Renal cortical epithelial cell (primary cell): ENCODE results near the gene PRKCA. TPM values are rescaled to one million over a fixed set of nuclear protein-coding genes. Genes with fewer than 3 reads are reported as not detected.
A peak's percentile ranks its signal among the peaks of the same experiment; 100 is the strongest.
"Not testable (repeated sequence)": the region's sequence is repeated elsewhere in the genome, so short reads cannot be mapped to it uniquely, and the experiment has no call there.

Source experiments
- DNase-seq: peaks from one replicate; pipeline ENCODE4 v3.0.0-alpha.2; 2011; ENCODE audit warnings: low read depth
- total RNA-seq: library from RNA; depleted of rRNA; stranded (reverse); fragments of >200 nt; gene quantifications from 2 replicates; pipeline ENCODE4 v1.2.3, GENCODE V29; 2014

PRKCA gene
- total RNA-seq, 1 donor from 2014 or later = 31.9 TPM

DNA sequence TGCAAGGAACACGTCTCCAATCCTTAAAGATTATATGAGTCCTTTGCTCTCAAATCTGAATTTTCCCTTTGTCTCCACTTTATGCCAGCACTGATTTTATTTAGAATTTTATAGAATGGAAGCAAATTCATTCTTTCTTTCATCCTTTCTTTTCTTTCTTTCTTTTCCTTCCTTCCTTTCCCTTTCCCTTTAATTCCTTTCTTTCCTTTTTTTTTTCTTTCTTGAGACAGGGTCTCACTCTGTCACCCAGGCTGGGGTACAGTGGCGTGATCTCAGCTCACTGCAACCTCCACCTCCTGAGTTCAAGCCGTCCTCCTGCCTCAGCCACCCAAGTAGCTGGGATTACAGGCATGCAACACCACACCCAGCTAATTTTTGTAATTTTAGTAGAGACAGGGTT, 187.2 kb downstream of the PRKCA start:
- not testable (repeated sequence) for DNase-seq

DNA sequence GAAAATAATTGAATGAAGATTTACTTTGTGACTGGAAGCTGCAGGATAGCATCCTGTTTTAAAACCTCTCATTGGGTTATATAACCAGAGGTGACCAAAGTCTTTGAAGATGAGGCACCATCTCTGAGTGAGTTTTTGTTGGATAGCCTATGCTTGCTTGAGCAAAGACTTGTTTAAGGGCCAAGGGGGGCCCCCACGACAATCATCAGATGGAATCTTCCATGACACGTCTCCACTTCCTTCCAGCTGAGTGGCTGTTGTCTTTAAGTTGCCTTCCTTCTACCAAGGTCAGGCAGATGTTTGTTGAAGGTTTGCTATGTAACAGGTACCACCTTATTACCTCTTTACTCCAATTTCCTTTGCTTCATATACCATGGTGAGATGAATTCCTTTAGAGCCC, 188.8 kb downstream of the PRKCA start:
- DNase-seq = no peak

GRCh38 chr17:66491665-66492064, 189.3 kb downstream of the PRKCA start:
- DNase-seq = no peak

GRCh38 chr17:66492080-66492479, 189.7 kb downstream of the PRKCA start:
- no peak for DNase-seq

- no peak for DNase-seq
Measured at GRCh38 chr17:66492561-66493005, 190.2 kb downstream of the PRKCA start.

GRCh38 chr17:66493283-66494019, 191.0 kb downstream of the PRKCA start:
- DNase-seq = peak; percentile 40

- peak; percentile 75 for DNase-seq
Measured at GRCh38 chr17:66494023-66494803, 191.8 kb downstream of the PRKCA start.

GRCh38 chr17:66495035-66495434, 192.6 kb downstream of the PRKCA start:
- DNase-seq = no peak

GRCh38 chr17:66496306-66496705, 193.9 kb downstream of the PRKCA start:
- DNase-seq = no peak

DNA sequence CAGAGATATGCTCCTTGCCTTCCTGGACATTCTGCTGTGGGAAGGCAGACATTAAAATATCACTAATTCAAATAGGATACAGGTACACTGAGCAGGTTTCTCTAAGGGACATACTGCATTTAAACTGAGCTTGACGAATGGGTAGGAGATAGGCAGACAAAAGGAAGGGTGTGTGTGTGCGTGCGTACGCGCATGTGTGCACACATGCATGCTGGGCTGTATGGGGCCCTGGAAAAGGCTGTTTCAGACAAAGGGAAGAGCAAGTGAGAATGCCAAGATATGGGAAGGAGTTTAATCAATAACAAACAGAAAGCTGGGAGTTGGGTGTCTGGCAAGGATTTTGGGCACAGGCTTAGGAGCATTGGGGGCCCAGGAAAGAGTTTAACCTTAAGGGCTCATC, 196.2 kb downstream of the PRKCA start:
- no peak for DNase-seq

DNA sequence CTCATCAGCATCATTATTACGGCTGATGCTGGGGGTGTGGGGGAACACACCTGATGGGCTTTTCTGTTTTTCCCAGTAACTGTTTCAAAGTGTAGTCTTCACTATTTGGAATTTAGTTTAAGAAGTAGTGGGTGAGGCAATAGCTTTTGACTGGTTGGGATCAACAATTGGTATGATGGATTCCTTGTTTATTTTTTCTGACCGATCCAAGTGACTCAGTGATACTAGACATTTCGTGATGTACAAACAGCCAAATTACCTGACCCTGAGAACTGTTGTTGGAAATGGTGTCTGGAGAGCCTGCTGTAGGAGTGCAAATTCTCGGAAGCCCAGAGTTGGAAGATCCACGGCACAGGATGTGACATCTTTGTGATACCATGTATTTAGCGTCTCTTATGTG, 204.2 kb downstream of the PRKCA start:
- no peak for DNase-seq

DNA sequence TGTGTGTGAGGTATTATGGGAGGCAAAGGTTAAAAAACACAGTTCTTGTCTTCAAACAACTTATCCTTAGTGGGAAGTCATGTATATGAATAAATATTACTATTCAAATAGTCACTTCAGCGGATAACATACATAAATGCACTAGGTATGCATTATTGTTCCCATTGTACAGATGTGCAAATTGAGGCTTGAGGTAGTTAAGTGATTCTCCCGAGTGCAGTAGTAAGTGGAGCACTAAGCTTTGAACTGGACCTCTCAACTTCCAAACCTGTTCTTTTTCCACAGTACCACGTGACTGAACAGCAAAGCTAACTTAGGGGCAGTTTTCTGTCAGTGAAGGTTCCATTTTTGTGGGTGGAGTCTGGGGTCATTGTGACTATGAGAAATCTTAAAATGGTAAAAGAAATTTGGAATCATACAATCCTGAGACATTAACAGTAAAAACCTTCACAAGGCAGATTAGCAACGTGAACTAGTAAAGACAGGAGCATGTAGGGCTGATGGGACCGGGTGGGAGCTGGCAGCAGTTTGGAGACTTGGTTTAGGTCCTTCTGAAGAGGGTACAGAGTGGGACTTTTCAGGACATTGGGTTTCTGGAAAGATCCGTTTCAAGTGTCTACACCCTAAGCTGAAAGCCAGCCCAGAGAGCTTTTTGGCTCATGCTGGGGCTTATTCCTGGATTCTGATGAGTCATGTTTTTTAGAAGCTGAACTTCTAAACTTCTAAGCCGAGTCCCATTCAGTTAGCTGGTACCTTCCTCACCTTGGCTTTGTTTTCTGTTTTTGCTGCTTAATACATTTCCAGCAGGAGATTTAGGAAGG, 204.9 kb downstream of the PRKCA start:
- peak; percentile 85 for DNase-seq

DNA sequence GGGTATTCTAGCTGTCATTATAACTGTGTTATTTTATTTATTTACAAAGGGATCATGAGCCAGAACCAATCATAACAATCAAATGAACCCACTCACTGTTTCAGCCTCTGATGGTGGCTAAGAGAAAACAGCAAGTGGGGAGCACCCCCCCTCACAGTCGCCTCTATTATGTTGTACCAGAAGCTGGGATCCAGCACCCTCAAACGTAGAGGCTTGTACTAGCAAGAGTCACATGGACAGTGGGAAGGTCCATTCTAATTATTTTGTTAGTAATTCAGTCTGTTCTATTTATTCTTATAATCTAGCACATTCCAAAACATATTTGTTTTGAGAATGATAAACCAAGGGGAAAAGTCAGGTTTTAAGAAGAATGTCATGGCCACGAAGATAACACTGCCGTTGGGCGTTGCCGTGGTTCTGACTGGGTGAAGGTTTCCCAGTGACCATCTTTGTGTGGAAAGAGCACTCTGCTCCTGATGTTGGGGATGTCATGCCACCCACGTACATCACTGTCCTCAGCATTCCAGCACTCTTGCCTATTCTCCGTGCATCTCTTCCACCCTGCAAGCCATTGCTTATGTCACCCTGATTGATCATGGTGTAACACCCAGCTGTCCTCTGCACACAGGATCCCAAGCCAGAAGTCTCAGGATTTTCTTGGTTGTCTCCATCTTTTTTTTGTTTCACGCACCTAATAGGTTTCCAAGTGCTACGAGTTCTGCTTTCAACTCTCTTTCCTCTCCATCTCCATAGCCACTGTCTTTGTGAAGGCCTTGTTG, 205.8 kb downstream of the PRKCA start:
- no peak for DNase-seq

DNA sequence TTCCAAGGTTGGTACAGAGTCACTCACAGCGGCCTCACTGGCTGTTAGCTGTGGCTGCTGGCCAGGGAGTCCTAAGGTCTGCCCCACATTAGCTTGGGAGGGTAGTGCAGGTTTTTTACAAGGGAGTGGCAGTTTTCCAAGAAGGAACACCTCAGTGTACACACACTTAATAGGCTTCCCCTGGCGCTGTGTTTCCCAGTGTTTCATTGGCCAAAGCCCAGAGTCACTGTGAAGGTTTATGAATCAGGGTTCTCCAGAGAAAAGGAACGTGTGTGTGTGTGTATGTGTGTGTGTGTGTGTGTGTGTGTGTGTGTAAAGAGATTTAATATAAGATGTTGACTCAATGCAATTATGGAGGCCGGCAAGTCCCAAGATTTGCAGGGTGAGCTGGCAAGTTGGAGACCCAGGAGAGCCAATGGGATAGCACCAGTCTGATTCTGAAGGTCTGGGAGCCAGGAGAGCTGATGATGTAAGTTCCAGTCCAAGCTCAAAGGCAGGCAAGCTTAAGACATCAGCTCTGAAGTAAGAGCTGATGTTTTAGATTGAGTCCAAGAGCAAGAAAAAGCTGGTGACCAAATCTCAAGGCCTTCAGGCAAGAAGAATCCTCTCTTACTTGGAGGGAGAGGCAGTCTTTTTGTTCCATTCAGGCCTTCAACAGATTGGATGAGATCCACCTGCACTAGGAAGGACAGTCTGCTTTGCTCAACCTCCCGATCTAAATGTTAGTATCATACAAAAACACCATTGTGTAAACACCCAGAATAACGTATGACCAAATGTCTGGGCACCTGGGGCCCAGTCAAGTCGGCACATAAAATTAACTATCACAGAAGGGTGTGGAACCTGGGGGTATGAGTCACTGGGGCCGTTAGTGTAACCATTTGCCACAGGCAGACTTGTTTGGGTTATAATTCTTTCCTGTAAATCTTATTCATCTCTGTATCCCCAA, 206.8 kb downstream of the PRKCA start:
- peak; percentile 92 for DNase-seq

DNA sequence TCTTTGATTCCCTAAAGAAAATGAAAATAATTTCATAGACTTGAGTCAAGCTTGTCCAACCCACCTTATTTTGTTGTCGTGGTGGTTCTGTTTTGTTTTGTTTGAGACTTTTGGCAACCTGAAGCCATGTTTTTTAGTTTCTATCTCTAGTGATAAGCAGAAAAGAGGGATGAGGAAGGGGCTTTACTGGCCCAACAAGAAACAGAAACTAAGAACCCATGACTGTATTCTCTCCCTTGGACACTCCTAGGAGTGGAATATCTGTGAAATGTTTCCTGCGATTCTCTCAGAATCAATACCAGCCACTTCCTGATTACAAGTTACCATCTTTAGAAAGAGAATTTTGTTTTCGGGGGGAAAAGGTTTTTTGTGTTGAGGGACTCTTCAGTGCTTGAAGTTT, 207.5 kb downstream of the PRKCA start:
- DNase-seq = no peak

GRCh38 chr17:66511135-66511534, 208.7 kb downstream of the PRKCA start:
- DNase-seq = no peak

GRCh38 chr17:66514227-66514806, 211.9 kb downstream of the PRKCA start:
- DNase-seq = no peak

GRCh38 chr17:66515974-66516373, 213.6 kb downstream of the PRKCA start:
- no peak for DNase-seq

- DNase-seq = no peak
Measured at GRCh38 chr17:66517336-66518009, 215.1 kb downstream of the PRKCA start.
